AG04450 (cell line): ENCODE data around the gene LHFPL6. TPM values are rescaled to one million over a fixed set of nuclear protein-coding genes. Genes with fewer than 3 reads are reported as not detected.

Experiments used
- CTCF ChIA-PET: fragments of 300-600, 350-600 bp; formaldehyde crosslinking; extraction: SDS; loops from one replicate; lab custom pipeline; 2022; ENCODE audit warnings: antibody characterized with exemption, inconsistent platforms; lab: Charles Lee
- POLR2A ChIA-PET: fragments of 350-600 bp; formaldehyde crosslinking; extraction: SDS; loops from one replicate; lab custom pipeline; 2021; ENCODE audit warnings: antibody characterized with exemption, inconsistent platforms; lab: Yijun Ruan, JAX
- DNase-seq: peaks from one replicate; pipeline ENCODE4 v3.0.0-alpha.2; 2011; ENCODE audit warnings: low read depth, low spot score
- H3K27ac ChIP-seq: one replicate; pipeline ENCODE4 v1.5.1; 2012; ENCODE audit warnings: low read depth, low read length, control low read depth
- H3K27me3 ChIP-seq: one replicate; pipeline ENCODE4 v1.6.0; 2012; ENCODE audit warnings: low read length; ENCODE audit not compliant: control insufficient read depth, insufficient read depth
- H3K4me3 ChIP-seq: 2 replicates; pipeline ENCODE4 v1.5.1; 2011; ENCODE audit warnings: mild to moderate bottlenecking, low read depth, low read length, control low read depth
- H3K9me3 ChIP-seq: 2 replicates; pipeline ENCODE4 v1.5.1; 2012; ENCODE audit warnings: low read length; ENCODE audit not compliant: control insufficient read depth, insufficient read depth
- polyA plus RNA-seq: library from polyadenylated mRNA; depleted of rRNA; stranded (reverse); fragments of >200 nt; gene quantifications from 2 replicates; pipeline ENCODE4 v1.2.3, GENCODE V29; 2011
- TF ChIP-seq, protein P1 (sequence below): IDR thresholded peaks from 2 replicates; pipeline ENCODE4 v1.5.1; 2011; ENCODE audit warnings: low read depth, low read length, control low read depth, inconsistent platforms

Gene LHFPL6
- polyA plus RNA-seq, 1 experiment: 40.3 TPM

- ChIA-PET POLR2A (no interaction called here), CTCF (no interaction called here)
- Histone ChIP-seq H3K4me3 (no peak overlapping the region), H3K9me3 (no peaks in the 10 kb centered on the region), H3K27ac (no peak overlapping the region), H3K27me3 (no peaks in the 10 kb centered on the region)
- TF ChIP-seq, protein P1, sequence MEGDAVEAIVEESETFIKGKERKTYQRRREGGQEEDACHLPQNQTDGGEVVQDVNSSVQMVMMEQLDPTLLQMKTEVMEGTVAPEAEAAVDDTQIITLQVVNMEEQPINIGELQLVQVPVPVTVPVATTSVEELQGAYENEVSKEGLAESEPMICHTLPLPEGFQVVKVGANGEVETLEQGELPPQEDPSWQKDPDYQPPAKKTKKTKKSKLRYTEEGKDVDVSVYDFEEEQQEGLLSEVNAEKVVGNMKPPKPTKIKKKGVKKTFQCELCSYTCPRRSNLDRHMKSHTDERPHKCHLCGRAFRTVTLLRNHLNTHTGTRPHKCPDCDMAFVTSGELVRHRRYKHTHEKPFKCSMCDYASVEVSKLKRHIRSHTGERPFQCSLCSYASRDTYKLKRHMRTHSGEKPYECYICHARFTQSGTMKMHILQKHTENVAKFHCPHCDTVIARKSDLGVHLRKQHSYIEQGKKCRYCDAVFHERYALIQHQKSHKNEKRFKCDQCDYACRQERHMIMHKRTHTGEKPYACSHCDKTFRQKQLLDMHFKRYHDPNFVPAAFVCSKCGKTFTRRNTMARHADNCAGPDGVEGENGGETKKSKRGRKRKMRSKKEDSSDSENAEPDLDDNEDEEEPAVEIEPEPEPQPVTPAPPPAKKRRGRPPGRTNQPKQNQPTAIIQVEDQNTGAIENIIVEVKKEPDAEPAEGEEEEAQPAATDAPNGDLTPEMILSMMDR: no peak
- no peak for DNase-seq
Observed at GRCh38 chr13:39444866-39445265, 158.1 kb downstream of the LHFPL6 start.

GRCh38 chr13:39433651-39434050 is 169.3 kb downstream of the LHFPL6 start:
- TF ChIP-seq, protein P1: no peak
- ChIA-PET POLR2A (interaction anchor here (0.6 kb wide), 1 partner anchor 96 kb away, joined by 3 read pairs; no protein-coding TSS in a partner anchor), CTCF (interaction anchor here (1.6 kb wide), 1 partner anchor 178 kb away, joined by 4 read pairs; no protein-coding TSS in a partner anchor)
- peaks cover 3% of the 10 kb centered on the region for H3K9me3 ChIP-seq
- H3K4me3 ChIP-seq: no peak overlapping the region
- no peak for DNase-seq
- H3K27me3 ChIP-seq: no peaks in the 10 kb centered on the region
- H3K27ac ChIP-seq: no peak overlapping the region

- CTCF ChIA-PET: no interaction called here
- H3K9me3 ChIP-seq: no peaks in the 10 kb centered on the region
- TF ChIP-seq, protein P1: no peak
- H3K27ac ChIP-seq: no peak overlapping the region
- H3K27me3 ChIP-seq: no peaks in the 10 kb centered on the region
- no peak for DNase-seq
- H3K4me3 ChIP-seq: no peak overlapping the region
- POLR2A ChIA-PET: no interaction called here
Observed at GRCh38 chr13:39432196-39432595, 170.8 kb downstream of the LHFPL6 start.

GRCh38 chr13:39422845-39423565 is 180.0 kb downstream of the LHFPL6 start:
- no peak overlapping the region for H3K4me3 ChIP-seq
- POLR2A ChIA-PET: interaction anchor here (0.6 kb wide), 1 partner anchor 12 kb away, joined by 4 read pairs; no protein-coding TSS in a partner anchor
- H3K27me3 ChIP-seq: no peaks in the 10 kb centered on the region
- no peak for DNase-seq
- TF ChIP-seq, protein P1: no peak
- CTCF ChIA-PET: interaction anchor here (1.4 to 2.2 kb wide), 2 partner anchors 8 to 189 kb away, joined by 6 to 11 read pairs; no protein-coding TSS in a partner anchor
- no peaks in the 10 kb centered on the region for H3K9me3 ChIP-seq
- H3K27ac ChIP-seq: no peak overlapping the region

DNA sequence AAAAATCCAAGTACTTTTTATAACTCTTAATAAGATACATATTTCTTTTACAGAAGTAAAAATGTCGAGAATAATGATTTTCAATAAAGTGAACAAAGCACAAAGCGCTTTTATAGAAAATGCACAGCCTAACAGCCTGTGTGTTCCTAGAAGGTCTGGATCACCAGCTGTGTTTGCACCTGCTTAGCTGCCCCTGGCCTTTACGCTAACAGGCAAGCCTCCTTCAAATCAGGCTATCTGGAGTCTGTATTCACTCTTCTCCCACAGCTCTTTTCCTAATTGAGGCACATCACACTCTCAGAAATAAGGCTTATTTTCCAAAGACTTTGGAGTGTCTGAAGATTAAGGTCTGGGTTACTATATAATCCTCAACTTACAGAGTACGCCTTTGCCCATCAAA is 183.1 kb downstream of the LHFPL6 start:
- TF ChIP-seq, protein P1: no peak
- POLR2A ChIA-PET: no interaction called here
- CTCF ChIA-PET: interaction anchor here (0.6 to 7.1 kb wide), 4 partner anchors 192 to 1276 kb away, joined by 3 to 57 read pairs (median 17); no protein-coding TSS in a partner anchor
- no peak for DNase-seq
- Histone ChIP-seq H3K4me3 (no peak overlapping the region), H3K9me3 (no peaks in the 10 kb centered on the region), H3K27me3 (no peaks in the 10 kb centered on the region), H3K27ac (no peak overlapping the region)
